GM18502 (cell line): Measurements from ENCODE around the gene KRT73.
"Not testable (repeated sequence)": the region's sequence is repeated elsewhere in the genome, so short reads cannot be mapped to it uniquely, and the experiment has no call there.

ENCODE experiments used
- ATAC-seq: cut with Tn5 transposase; IDR thresholded peaks from one replicate; pipeline ENCODE4 v1.9.1; 2021; ENCODE audit warnings: mild to moderate bottlenecking; ENCODE audit not compliant: unreplicated experiment, poor library complexity

KRT73 gene

DNA sequence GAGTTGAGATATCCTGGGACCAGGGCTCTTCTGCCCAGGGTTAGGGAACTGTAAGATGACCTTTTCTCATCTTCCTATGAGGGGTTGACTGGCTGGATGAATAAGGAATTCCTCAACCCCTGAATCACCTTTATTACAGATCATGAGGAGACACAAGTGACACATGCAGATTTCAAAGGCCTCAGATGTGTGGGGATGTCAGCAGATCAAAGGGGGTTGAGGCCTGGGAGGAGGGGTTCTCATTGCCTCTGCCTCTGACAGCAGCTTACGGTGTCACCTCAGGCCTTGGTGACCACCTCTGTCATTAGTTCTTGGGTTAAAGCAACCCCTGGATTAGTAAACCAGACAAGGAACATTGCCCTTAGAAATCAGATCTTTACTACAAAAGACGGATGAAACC is 15.0 kb downstream of the KRT73 start:
- ATAC-seq, result no peak

DNA sequence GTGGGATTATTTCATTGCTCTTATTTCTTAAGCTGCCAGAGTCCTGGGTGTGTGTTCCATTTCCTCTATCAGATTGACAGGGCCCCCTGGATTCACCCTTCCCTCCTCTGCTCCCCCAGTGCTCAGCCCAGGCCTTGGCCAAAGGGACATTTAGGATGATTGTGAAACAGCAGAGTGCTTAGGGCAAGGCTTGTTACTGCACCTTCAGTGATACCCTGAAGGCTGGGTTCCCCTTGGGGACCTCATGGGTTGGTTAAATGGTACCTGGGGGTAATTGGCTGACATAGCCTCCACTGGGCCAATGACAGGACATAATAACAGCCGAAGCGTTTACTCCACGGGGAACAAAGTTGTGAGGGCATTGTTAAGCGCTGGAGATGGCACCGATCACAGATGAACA is 15.8 kb downstream of the KRT73 start:
- ATAC-seq, result no peak

DNA sequence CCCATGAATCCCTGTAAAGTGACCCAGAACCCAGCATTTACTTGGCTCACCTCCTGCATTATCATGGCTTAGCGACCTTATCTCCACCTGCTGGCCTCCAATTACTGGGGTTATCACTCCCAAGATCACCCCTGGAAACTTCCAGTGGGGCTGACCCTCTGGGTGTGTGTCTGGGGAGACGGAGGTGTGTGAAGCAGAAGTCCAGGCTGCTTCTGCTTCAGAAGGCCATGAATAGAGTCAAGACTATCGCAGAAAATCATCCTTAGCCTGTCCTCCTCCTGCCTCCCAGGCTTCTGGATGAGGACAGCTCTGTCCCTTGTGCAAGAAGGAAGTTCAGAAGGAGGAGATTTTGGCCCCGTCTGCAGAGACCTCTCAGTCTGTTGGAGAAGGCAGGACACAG is 16.7 kb downstream of the KRT73 start:
- no peak for ATAC-seq

DNA sequence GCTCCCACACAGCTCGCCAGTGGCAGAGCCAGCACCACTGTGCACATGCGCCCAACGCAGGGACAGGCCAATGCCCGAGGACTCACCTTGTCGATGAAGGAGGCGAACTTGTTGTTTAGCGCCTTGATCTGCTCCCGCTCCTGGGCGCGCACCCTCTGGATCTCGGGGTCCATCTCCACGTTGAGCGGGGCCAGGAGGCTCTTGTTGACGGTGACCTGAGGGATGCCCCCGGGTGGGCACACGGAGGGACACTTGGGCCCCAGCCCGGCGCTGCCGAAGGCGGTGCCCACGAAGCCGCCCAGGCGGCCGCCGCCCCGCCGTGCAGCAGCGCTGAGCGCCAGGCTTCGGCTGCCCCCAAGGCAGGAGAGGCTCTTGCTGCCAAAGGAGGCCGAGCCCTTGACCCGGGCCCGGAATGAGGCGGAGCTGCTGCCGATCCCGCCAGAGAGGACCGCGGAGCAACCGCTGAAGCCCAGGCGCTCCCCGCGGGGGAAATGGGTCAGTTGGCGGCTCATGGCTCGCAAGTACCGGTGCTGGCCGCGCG is 17.3 kb downstream of the KRT73 start, which contains the start of gene KRT72:
Gene KRT72, minus strand, starts transcription at position 523 of the 541 bp plus-strand sequence. Its CDS starts 11 bp downstream, at position 512.
- ATAC-seq, result no peak

DNA sequence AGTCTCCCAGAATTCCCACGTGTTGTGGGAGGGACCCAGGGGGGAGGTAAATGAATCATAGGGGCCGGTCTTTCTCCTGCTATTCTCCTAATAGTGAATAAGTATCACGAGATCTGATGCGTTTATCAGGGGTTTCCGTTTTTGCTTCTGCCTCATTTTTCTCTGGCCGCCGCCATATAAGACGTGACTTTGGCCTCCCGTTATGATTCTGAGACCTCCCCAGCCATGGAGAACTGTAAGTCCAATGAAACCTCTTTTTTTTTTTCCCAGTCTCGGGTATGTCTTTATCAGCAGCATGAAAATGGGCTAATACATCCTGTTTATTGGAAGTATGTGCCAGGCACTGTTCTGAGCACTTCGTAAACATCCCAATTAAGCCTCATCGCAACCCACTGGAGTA is 17.9 kb downstream of the KRT73 start:
- ATAC-seq, result no peak

DNA sequence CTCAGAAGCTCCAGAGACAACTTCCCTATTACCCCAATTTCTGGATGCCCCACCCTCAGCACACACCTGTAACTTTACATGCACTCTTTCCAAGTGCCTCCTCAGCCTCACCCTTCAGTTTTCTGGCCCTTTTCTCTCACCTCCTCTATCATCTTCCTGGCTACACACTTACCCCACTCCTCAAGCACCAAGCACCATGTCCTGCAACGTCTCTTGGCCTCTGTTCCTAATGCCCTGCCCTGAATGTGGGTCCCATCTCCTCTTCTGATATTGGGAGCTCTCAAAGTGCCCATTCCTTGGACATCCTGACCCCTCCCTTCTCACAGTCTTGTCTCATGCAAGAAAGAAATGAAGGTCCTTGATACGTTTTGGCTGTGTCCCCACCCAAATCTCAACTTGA is 18.3 kb downstream of the KRT73 start:
- ATAC-seq, result no peak

DNA sequence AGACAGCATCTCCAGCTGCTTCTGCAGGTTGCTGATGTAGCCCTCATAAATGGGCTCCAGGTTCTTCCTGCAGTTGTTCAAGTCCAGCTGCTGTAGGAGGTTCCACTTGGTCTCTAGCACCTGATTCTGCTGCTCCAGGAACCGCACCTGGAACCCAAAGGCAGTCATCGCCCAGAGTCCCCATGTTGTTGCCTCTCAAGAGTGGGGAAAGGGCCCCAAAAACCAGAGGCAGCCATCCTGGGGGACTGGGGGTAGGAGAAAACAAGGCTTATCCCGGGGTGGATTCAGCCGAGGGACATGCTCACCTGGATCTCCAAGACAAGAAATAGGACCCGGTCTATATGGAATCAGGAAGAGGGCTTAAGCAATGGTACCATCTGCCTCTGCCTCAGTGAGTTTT is 19.4 kb downstream of the KRT73 start:
- ATAC-seq, result no peak

DNA sequence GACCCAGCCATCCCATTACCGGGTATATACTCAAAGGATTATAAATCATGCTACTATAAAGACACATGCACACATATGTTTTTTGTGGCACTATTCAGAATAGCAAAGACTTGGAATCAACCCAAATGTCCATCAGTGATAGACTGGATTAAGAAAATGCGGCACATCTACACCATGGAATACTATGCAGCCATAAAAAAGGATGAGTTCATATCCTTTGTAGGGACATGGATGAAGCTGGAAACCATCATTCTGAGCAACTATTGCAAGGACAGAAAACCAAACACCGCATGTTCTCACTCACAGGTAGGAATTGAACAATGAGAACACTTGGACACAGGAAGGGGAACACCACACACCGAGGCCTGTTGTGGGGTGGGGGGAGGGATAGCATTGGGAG is 24.1 kb downstream of the KRT73 start:
- ATAC-seq, result not testable (repeated sequence)

DNA sequence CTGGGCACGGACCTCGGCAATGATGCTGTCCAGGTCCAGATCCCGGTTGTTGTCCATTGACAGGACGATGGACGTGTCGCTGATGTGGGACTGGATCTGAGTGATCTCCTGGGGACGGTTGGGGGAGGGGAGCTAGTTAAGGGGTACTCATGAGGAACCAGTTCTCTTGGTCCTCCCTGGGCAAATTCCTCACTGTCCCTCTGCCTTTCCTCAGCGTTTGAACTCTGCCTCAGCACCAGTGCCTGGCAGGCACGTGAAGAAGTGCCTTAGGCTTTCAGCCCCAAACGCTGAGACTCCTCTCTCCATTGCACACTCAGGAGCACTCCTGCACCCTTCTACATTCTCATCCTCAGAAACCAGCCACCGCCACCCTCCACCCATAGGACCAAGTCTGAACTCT is 26.8 kb downstream of the KRT73 start:
- no peak for ATAC-seq

DNA sequence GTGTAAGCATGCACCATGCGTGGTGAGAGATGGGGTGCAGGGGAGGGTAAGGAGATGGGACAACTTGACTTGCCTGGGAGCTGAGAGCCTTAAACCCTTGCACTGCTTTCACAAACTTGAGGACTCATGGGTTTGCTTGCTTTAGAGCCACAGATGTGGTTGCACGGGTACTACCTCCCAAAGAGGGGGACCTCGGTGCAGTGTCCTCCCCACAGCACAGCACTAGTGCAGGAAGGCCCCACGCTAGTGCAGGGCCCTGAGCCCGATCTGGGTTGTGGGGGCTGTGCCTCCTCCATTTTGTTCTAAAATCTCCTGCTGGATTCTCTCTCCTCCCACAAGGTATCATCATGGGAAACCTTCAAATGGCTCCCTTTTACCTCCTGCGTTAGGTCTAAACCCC is 28.3 kb downstream of the KRT73 start:
- no peak for ATAC-seq

DNA sequence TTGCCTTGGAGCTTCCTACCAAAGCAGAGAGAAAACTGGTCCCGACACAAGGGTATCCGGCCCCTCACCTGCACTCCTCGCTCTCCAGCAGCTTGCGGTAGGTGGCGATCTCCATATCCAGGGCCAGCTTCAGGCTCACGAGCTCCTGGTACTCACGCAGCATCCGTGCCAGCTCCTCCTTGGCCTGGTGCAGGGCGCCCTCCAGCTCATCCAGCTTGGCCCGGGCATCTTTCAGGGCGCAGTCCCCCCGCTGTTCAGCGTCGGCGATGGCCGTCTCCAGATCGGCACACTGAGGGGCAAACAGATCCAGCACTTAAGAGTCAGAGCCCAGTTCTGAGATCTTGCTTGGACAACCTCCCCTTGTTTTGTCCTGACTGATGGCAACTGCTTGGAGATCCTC is 30.8 kb downstream of the KRT73 start:
- no peak for ATAC-seq

DNA sequence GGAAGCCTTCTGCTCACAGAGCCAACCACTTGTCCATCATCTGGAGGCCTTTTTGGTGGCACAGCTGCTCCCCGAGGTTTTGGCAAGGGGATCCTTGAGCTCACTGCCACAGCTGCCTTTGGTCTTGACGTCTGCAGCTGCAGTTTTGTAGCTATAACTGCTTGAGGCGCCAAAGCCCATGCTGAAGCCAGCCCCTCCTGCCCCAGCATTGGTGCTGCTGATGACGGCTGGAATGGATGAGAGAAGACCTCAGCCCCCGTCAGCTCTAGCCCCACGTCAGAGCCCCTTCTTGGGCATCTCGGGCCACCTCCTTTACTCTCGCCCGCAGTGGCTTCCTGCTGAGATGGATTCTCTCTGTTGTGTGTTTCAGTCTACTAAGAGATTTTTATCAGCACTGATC is 32.4 kb downstream of the KRT73 start:
- ATAC-seq, result no peak

DNA sequence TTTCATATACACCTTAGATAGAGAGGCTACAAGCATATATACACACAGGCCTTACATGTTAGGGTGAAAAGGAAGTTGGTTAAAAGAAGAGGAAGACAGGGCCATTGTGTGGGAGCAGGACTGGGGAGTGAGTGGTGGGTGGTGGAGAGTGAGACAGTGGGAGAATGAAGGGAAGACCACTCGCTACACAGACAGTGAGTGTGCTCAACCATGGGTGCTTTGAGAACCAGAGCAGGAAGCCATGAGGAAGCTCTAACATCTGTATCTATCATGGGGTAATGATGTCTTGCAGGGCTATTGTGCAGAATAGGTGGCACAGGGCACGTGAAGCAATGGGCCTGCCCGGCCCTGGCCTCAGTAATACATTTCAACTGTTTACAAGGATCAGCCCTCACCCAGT is 33.3 kb downstream of the KRT73 start:
- ATAC-seq, result no peak

DNA sequence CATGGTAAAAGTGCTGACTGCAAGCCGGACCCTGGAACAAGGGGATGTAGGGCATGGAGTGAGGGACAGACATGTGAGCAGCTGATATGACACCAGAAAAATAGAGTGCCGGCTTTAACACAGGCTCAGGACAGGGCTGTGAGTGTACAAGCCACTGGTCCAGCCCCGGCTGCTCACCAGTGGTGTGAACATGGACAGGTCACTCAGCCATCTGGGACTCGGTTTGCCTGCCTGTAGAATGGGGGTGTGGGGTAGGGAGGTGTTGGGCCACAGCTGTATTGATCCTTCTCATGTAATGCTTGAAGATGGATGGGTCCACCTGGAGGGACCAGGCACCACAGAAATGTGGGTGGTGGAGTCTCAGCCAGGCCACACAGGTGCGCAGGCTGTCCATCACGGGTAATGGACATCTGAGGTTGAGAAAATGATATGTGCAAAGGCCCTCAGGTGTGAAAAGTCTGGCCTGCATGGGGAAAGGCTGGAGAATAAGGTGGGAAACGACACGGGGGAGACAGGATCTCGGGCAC is 34.1 kb downstream of the KRT73 start:
- no peak for ATAC-seq

DNA sequence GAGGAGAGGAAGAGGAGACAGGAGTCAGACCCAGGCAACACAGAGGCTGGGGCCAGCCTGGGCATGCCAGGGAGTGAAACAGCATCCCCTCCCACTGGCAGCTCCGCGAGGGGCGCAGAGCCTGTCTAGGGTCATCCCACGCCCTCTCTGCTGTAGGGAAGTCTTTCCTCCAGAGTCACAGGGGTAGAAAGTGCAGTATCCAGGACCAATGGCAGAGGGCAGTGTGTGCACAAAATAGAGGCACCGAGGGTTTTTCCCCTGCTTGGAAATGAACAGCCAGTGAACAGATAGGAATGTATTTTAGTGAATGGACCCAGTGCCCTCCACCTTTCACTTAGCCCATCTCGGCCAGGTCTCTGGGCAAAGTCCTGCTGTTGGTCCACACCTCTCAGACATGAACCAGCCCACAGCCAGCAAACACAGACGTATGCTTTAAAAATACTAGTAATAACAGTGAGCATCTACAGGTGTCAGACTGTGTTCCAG is 35.3 kb downstream of the KRT73 start:
- ATAC-seq, result no peak

DNA sequence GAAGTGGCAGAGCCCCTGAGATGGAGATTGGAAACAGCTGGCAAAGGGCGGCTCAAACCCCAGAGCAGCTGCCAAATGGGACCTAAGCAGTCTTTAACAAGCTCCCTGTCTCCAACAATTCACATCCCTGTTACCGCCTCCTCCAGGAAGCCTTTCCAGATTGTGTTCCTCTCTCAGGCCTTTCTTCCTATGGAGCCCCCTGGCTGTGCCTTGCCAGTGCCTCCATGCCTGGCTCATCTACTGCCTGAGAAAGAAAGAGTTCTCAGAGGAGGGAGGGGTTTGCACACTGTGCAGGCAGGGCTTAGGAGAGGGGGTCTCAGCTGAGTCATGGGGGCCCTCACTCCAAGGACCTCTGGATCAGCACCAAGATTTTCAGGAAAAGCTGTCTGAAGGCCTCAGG is 35.9 kb downstream of the KRT73 start:
- ATAC-seq, result no peak

DNA sequence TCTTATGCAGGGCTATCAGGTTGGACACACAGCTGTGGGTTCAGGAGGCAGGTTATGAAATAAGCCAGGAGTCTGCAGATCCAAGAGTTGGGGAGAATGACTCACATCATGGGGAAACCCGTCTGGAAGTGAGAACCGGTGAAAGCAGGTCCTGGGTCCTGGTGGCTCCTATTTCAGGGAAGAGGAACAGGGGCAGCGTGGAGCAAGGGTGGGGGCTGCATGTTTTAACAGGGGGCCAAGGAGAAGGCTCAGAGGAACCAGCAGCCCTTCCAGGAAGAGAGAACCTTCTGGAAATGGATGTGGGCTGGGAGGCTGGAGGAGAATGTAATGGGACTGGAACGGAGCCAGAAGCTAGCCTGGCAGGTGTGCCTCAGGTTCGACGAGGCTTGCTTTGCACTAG is 36.9 kb downstream of the KRT73 start:
- ATAC-seq, result no peak

DNA sequence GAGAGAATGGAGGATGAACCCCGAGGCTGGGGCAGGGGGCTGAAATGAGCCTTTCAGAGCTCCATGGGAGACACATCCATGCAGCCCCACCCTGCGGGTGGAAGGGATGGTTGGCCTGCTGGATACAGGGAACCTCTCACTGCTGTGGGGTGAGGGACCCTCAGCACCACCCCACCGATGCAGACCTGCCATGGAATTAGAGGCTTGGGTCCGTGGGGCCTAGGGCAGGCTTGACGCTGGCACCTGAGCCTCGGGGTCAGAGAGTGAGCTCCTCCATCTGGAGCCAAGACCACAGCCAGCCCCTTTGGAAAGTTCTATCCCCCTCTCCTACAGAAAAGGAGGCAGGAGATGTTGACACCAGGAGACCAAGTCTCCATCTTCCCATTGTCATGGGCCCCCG is 37.3 kb downstream of the KRT73 start:
- ATAC-seq, result no peak

DNA sequence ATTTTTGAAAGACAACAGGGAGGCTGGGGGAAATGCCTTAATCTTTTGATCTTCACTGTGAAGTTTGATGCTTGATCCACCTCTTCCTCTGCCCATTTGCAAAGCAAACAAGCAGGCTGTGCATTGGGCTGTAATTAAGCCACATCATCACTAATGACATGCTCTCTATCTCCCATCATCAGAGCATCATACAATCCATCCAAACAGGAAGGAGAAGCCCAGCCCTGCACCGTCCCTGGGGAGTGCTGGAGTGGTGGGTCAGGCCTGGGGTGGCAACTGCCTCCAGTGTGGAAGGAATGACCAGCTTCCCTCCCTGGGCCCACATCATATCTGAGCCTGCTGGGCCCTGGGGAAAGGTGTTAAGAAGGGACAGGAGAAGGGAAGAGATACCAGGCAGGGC is 37.9 kb downstream of the KRT73 start:
- no peak for ATAC-seq

DNA sequence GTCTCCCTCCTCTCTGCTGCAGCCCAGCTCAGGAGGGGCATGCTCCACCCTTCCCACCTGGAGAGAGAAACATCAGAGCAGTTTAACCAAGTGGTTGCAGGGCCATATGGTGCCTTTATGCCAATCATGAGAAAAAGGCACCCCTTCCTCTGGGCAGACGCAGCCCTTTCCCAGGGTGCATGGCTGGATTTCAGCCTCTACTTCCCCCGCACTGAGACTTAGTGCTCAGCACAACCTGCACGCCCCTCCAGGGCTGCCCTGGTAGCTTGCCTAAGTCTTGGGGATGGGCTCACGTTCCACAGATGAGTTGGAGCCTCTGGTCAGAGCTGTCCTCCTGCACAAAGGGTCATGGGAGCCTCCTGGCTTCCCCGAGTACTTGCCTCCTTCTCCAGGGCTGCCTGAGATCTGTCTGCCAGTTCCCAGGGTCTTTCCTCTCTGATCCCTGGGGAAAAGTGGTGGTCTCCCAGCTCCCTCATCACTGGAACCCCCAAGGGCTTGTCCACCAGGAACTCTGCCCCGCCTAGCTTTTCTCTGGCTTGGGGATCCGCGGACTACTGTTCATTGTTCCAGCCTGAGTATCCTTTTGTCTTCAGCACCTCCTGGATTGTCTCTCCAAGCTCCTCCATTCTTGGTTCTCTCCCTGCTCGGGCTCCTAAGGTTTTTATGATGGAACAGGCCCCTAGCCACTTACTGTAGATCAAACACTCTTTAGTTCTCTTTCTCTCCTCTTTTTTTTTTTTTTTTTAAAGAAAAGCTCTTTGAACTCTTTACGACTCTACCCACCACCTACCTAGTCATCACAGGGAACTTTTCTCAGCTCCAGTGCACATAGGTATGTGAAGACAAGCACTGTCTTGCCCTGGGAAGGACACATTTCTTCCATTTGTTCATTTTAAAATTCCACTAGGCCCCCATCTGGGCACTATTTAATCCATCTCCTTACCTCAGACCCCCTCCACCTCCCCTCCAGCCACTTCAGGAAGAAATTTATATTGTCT is 38.6 kb downstream of the KRT73 start:
- no peak for ATAC-seq

DNA sequence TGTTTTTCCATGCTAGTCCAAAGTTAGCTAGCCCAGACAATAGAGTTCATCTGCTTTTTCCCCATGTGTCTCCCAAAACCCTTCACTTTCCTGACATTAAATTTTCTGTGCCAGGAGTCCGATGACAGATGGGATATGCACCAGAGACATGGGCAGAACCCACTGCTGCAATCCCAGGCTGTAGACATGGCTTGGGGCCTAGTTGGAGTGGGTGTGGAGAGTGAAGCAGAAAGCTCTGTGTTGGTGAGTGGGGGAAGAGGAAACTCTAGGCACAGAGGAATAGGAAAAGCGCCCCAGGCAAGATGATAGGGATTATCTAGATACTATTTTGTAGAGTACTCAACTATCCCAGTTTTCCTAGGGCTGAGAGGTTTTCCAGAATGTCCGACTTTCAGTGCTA is 39.9 kb downstream of the KRT73 start:
- ATAC-seq, result no peak
